ENCODE measurements around the gene ANO8. TPM values are rescaled to one million over a fixed set of nuclear protein-coding genes. Genes with fewer than 3 reads are reported as not detected.

The ANO8 gene
- total and polyA plus RNA-seq, 2 of the 8 experiments (the other 6 are each of a cell fraction or from before 2014, with no cell fraction given), result 9.5 to 20.7 TPM

DNA sequence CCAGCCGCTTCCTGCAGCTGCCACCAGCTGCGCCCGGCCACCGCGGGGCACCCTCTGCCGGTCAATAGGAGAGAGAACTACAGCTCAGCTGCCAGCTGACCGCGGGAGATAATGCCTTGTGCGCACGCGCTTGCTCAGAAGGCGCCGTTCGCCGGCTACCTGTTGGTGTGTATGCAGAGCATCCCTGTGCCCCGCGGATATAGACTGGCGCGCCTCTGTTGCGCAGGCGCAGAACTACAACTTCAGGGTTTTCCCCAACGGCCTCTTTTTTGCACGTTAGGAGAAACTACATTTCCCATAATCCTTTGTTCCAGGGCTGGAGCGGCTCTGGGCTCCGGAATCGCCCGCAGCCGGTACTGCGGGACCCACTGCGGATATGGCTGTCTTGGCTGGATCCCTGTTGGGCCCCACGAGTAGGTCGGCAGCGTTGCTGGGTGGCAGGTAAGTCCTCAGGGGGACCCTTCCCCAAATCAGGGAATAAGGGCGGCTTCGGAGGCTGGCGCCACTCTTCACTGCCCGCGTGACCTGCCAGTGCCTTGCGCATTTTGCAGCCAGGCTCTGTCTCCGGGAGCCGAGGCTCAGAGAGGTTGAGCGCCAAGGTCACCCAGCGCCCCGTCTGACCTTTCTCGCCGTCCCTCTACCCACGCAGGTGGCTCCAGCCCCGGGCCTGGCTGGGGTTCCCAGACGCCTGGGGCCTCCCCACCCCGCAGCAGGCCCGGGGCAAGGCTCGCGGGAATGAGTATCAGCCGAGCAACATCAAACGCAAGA is 29.0 kb downstream of the ANO8 start, which contains the start of gene MRPL34 (continued):
- TF ChIP-seq, protein P1, sequence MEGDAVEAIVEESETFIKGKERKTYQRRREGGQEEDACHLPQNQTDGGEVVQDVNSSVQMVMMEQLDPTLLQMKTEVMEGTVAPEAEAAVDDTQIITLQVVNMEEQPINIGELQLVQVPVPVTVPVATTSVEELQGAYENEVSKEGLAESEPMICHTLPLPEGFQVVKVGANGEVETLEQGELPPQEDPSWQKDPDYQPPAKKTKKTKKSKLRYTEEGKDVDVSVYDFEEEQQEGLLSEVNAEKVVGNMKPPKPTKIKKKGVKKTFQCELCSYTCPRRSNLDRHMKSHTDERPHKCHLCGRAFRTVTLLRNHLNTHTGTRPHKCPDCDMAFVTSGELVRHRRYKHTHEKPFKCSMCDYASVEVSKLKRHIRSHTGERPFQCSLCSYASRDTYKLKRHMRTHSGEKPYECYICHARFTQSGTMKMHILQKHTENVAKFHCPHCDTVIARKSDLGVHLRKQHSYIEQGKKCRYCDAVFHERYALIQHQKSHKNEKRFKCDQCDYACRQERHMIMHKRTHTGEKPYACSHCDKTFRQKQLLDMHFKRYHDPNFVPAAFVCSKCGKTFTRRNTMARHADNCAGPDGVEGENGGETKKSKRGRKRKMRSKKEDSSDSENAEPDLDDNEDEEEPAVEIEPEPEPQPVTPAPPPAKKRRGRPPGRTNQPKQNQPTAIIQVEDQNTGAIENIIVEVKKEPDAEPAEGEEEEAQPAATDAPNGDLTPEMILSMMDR (IDR thresholded peaks at IDR 0.05; ENCODE audit: control extremely low read depth in 1 of 3, insufficient read depth in 1 of 3, low read depth in 1 of 3, low read length in 3 of 3), result peak; percentile 67 to 88 (median 81)
- TF ChIP-seq TAF7 (optimal IDR thresholded peaks at IDR 0.05; ENCODE audit: borderline replicate concordance, low read depth, low read length), result peak; percentile 42
- no peak for TF ChIP-seq GTF2F1 (IDR thresholded peaks at IDR 0.05; ENCODE audit: borderline replicate concordance, low read depth, low read length)
- peak; percentile 6; the same call in 1 of the 2 replicates for TF ChIP-seq TEAD4 (IDR thresholded peaks at IDR 0.05; ENCODE audit: low read depth, low read length)
- peak; percentile 74 for TF ChIP-seq SAP30 (IDR thresholded peaks at IDR 0.05; ENCODE audit: insufficient read depth, insufficient replicate concordance, low read length)
- TF ChIP-seq CTBP2 (IDR thresholded peaks at IDR 0.05; ENCODE audit: borderline replicate concordance, insufficient read depth, insufficient read length, low read length), result no peak
- peak; percentile 23 to 61; a peak in 1 of 3 replicates for TF ChIP-seq EP300 (IDR thresholded peaks at IDR 0.05; ENCODE audit: borderline replicate concordance in 1 of 2, low read depth in 2 of 2, low read length in 2 of 2)
- peak; percentile 85 for TF ChIP-seq TBP (IDR thresholded peaks at IDR 0.05; ENCODE audit: low read depth, low read length)
- TF ChIP-seq, protein P2, sequence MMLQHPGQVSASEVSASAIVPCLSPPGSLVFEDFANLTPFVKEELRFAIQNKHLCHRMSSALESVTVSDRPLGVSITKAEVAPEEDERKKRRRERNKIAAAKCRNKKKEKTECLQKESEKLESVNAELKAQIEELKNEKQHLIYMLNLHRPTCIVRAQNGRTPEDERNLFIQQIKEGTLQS (IDR thresholded peaks at IDR 0.05; ENCODE audit: insufficient read depth, low read depth, low read length), result no peak
- no peak for TF ChIP-seq RNF2 (IDR thresholded peaks at IDR 0.05; ENCODE audit: borderline replicate concordance, low read depth, low read length, missing control alignments, poor library complexity, severe bottlenecking)
- TF ChIP-seq CHD1 (IDR thresholded peaks at IDR 0.05; ENCODE audit: low read depth, low read length), result no peak
- TF ChIP-seq HDAC6 (IDR thresholded peaks at IDR 0.05; ENCODE audit: low read depth, low read length), result no peak
- TF ChIP-seq BACH1 (IDR thresholded peaks at IDR 0.05; ENCODE audit: low read length), result no peak
- TF ChIP-seq SP4 (IDR thresholded peaks at IDR 0.05; ENCODE audit: low read length), result no peak
- no peak for TF ChIP-seq KDM5A (IDR thresholded peaks at IDR 0.05; ENCODE audit: low read length)
- 0 out of 4 replicates have a peak, but pooled peaks of 1 of the 2 experiments have one; percentile 60 for TF ChIP-seq HDAC2 (IDR thresholded peaks at IDR 0.05; ENCODE audit: borderline replicate concordance in 1 of 2, low read depth in 2 of 2, low read length in 2 of 2)
- TF ChIP-seq CBX5 (IDR thresholded peaks at IDR 0.05; ENCODE audit: low read depth, low read length), result no peak
- TF ChIP-seq RBBP5 (IDR thresholded peaks at IDR 0.05; ENCODE audit: borderline replicate concordance, low read depth, low read length), result peak; percentile 26; the same call in 1 of the 2 replicates
- no peak for TF ChIP-seq POU5F1 (IDR thresholded peaks at IDR 0.05; ENCODE audit: low read depth, low read length)

All from H1 (cell line).